ENCODE results near the gene HIVEP3. TPM values are rescaled to one million over a fixed set of nuclear protein-coding genes. Genes with fewer than 3 reads are reported as not detected.

HIVEP3 gene
- total RNA-seq, 1 donor: 1.8 TPM

DNA sequence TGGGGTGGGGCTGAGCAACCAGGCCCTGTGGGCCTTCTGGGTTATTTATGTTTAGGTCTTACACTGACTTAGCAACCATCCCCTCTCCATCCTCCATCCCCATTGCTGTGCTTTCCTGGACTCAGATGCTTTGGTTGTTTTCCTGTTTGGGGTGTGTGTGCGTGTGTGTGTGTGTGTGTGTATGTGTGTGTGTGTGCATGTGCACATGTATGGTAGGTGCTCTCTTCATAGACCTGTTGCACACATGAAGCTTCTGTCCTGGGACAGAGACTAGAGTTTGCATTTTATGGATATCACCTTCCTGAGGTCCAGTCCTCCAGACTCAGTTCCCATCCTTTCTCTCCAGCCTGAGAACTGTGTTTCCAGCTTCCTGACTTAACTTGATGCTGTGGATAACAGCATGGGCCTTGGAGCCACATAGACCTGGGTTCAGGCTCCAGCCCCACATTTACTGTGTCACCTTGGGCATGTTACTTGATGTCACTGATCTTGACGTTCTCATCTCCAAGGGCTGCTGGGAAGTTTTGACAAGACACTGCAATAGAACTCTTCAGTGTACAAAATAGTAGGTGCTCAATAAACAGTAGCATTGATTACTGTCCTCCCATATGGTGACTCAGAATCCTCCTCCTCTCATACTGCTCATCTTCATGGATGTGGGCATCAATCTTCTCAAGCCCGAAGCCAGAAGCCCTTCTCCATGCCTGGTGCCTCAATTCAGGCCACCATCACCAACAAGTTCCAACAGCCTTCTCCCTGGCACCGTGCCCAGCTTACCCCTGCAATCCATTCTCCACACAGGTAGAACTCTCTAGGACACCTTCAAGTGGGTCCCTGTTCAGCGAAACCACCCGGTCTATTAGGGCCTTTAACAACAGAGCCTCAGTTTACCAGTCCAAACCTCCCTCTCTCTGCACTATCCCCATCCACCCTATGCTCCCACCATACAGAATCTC, 252.5 kb downstream of the HIVEP3 start:
- no peak overlapping the region for H3K4me2 ChIP-seq (ENCODE audit: insufficient read depth, low read length)
- no peak for TF ChIP-seq CTCF (IDR thresholded peaks at IDR 0.05; ENCODE audit: extremely low read depth, low read depth, low read length)
- no peaks in the 10 kb centered on the region for H3K27me3 ChIP-seq (ENCODE audit: insufficient read depth, low read length)
- H4K20me1 ChIP-seq (ENCODE audit: insufficient read depth, low read length): peaks cover under 1% of the 10 kb centered on the region
- H2AFZ ChIP-seq (ENCODE audit: low read length): no peak overlapping the region
- peaks cover 3% of the 10 kb centered on the region for H3K79me2 ChIP-seq (ENCODE audit: insufficient read depth, low read length)
- H3K9me3 ChIP-seq (ENCODE audit: low read depth, low read length): no peaks in the 10 kb centered on the region
- no peak for DNase-seq (ENCODE audit: insufficient read length, low spot score, missing footprints)
- no peaks in the 10 kb centered on the region for H3K36me3 ChIP-seq (ENCODE audit: insufficient read depth, low read length)
- peaks cover 38% of the 10 kb centered on the region for H3K4me1 ChIP-seq (ENCODE audit: insufficient read depth, low read length)
- H3K4me3 ChIP-seq (ENCODE audit: insufficient read depth, low read length): no peak overlapping the region
- no peak overlapping the region for H3K27ac ChIP-seq (ENCODE audit: low read depth, low read length)

GRCh38 chr1:41664861-41665640, 253.7 kb downstream of the HIVEP3 start:
- no peak for DNase-seq (ENCODE audit: insufficient read length, low spot score, missing footprints)
- no peak overlapping the region for H2AFZ ChIP-seq (ENCODE audit: low read length)

GRCh38 chr1:41663671-41664400, 254.9 kb downstream of the HIVEP3 start:
- no peak overlapping the region for H3K27ac ChIP-seq (ENCODE audit: low read depth, low read length)
- DNase-seq (ENCODE audit: insufficient read length, low spot score, missing footprints): no peak
- peaks cover 31% of the 10 kb centered on the region for H3K4me1 ChIP-seq (ENCODE audit: insufficient read depth, low read length)

More at GRCh38 chr1:41664861-41665640, 253.7 kb downstream of the HIVEP3 start:
- Histone ChIP-seq H3K4me3 (ENCODE audit: insufficient read depth, low read length) (no peak overlapping the region), H3K36me3 (ENCODE audit: insufficient read depth, low read length) (no peaks in the 10 kb centered on the region), H3K79me2 (ENCODE audit: insufficient read depth, low read length) (peaks cover 10% of the 10 kb centered on the region), H3K4me1 (ENCODE audit: insufficient read depth, low read length) (peaks cover 32% of the 10 kb centered on the region), H3K27me3 (ENCODE audit: insufficient read depth, low read length) (no peaks in the 10 kb centered on the region), H4K20me1 (ENCODE audit: insufficient read depth, low read length) (peaks cover 2% of the 10 kb centered on the region), H3K4me2 (ENCODE audit: insufficient read depth, low read length) (no peak overlapping the region), H3K27ac (ENCODE audit: low read depth, low read length) (no peak overlapping the region), H3K9me3 (ENCODE audit: low read depth, low read length) (no peaks in the 10 kb centered on the region)
- no peak for TF ChIP-seq CTCF (IDR thresholded peaks at IDR 0.05; ENCODE audit: extremely low read depth, low read depth, low read length)

More at GRCh38 chr1:41663671-41664400, 254.9 kb downstream of the HIVEP3 start:
- H3K27me3 ChIP-seq (ENCODE audit: insufficient read depth, low read length): no peaks in the 10 kb centered on the region
- no peak overlapping the region for H3K4me3 ChIP-seq (ENCODE audit: insufficient read depth, low read length)
- no peaks in the 10 kb centered on the region for H3K36me3 ChIP-seq (ENCODE audit: insufficient read depth, low read length)
- H4K20me1 ChIP-seq (ENCODE audit: insufficient read depth, low read length): peaks cover 2% of the 10 kb centered on the region
- no peaks in the 10 kb centered on the region for H3K9me3 ChIP-seq (ENCODE audit: low read depth, low read length)
- H3K4me2 ChIP-seq (ENCODE audit: insufficient read depth, low read length): no peak overlapping the region
- no peak overlapping the region for H2AFZ ChIP-seq (ENCODE audit: low read length)
- TF ChIP-seq CTCF (IDR thresholded peaks at IDR 0.05; ENCODE audit: extremely low read depth, low read depth, low read length): no peak
- H3K79me2 ChIP-seq (ENCODE audit: insufficient read depth, low read length): peaks cover 23% of the 10 kb centered on the region

Measured in osteoblast (primary cell).